GM12891 (cell line): ENCODE results near the gene TBL1X.

Source experiments
- DNase-seq: peaks from one replicate; pipeline ENCODE4 v3.0.0; 2011; ENCODE audit warnings: low spot score; ENCODE audit not compliant: insufficient read length
- FAIRE-seq: peaks from 2 replicates; lab custom pipeline; 2011; peaks lifted over from hg19 to GRCh38; lab: Jason Lieb, UNC
- PAX5 ChIP-seq: IDR thresholded peaks from 2 replicates; pipeline ENCODE4 v1.6.1; 2011; ENCODE audit warnings: low read length, moderate library complexity, mild to moderate bottlenecking; ENCODE audit not compliant: insufficient read depth, severe bottlenecking
- POLR2A ChIP-seq: IDR thresholded peaks from 2 replicates; pipeline ENCODE4 v1.6.1; 2011; ENCODE audit warnings: low read depth, low read length, control low read depth
- POLR2AphosphoS5 ChIP-seq: IDR thresholded peaks from 2 replicates; pipeline ENCODE4 v1.6.1; 2011; ENCODE audit warnings: low read depth, low read length, control low read depth
- POU2F2 ChIP-seq: IDR thresholded peaks from 2 replicates; pipeline ENCODE4 v1.6.1; 2011; ENCODE audit warnings: low read depth, mild to moderate bottlenecking, control low read depth, low read length, moderate library complexity
- SPI1 ChIP-seq: IDR thresholded peaks from 2 replicates; pipeline ENCODE4 v1.6.1; 2011; ENCODE audit warnings: low read depth, low read length, control low read depth
- TAF1 ChIP-seq: IDR thresholded peaks from 2 replicates; pipeline ENCODE4 v1.6.1; 2011; ENCODE audit warnings: low read depth, low read length, control low read depth

TBL1X gene

DNA sequence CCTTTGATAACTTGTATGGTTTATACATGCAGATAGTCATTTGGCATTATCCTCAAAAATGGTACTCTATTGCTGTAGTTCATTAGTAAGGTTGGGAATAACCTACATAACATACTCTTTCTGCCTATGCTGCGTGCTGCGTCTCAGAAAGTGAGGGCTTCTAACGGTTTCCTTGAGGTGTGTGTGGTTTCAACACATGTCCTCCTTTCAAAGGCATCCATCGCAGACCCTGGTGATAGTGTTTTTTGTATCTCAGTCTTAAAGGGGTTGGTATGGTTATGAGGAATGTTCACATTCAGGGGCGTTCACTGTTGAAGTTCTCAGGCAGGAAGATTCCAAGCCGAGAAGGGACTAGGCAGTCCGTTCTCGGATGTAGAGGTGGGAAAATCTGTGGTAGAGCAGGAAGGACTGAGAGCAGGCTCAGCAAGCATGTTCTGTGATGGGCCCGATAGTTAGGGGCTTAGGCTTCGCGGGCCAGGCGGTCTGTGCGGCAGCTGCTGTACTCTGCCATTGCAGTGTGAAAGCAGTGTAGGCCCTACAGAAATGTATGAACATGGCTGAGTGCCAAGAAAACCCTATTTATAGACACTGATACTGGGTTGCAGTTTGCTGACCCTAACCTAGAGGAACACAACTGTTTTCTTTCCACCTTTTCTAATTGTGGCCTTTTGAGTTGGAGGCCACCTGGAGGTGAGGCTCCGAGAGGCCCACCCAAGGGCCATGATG lies 177.6 kb downstream of the TBL1X start:
- FAIRE-seq (no peak), DNase-seq (no peak)
- no peak for TF ChIP-seq POLR2AphosphoS5
- TF ChIP-seq POLR2A: no peak
- no peak for TF ChIP-seq SPI1

- no peak for FAIRE-seq
- DNase-seq: no peak
- no peak for TF ChIP-seq POU2F2
- TF ChIP-seq POLR2AphosphoS5: no peak
- no peak for TF ChIP-seq POLR2A
These were observed 178.9 kb downstream of the TBL1X start for GRCh38 chrX:9643807-9644206.

- no peak for TF ChIP-seq POU2F2
- no peak for TF ChIP-seq POLR2A
- no peak for TF ChIP-seq PAX5
- TF ChIP-seq SPI1: no peak
- TF ChIP-seq POLR2AphosphoS5: no peak
- TF ChIP-seq TAF1: no peak
- FAIRE-seq (no peak), DNase-seq (no peak)
These were observed 179.5 kb downstream of the TBL1X start for GRCh38 chrX:9644335-9644734.

DNA sequence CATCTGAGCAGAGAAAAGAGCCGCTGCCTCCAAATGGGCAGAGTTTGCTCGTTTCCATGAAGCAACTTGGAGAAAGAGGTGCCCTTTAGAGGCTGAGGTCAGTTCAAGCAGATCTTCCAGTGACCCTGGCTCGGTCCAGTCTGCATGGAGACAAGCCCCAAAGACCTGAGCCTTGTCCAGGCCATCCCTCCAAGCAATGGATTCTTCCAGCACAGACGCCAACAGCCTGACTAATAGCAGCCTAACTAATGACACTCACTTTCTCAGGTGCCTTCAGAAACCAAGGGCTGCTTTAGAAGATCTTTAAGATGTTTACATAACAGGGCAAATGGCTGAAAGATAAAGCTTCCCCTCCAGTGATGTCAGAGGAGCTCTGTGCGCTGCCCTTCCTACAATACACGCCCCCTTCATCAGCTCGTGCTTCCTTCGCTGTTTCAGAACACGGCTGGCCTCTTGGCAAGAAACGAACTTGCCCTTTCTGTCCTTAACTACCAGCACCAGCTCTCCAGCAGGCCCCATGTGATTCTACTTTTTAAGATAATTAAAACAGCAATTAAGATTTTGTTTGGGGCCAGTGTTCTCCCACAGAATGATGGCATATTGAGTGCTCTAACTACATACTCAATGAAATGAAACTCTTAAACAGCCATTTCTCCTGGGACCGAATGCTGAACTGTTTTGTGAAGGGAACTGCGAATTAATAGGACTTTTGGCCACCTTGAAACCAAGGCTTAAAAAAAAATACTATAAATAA lies 181.8 kb downstream of the TBL1X start:
- no peak for FAIRE-seq
- TF ChIP-seq SPI1: no peak
- TF ChIP-seq TAF1: no peak
- no peak for TF ChIP-seq POLR2AphosphoS5
- TF ChIP-seq PAX5: no peak
- TF ChIP-seq POU2F2: no peak
- no peak for TF ChIP-seq POLR2A

DNA sequence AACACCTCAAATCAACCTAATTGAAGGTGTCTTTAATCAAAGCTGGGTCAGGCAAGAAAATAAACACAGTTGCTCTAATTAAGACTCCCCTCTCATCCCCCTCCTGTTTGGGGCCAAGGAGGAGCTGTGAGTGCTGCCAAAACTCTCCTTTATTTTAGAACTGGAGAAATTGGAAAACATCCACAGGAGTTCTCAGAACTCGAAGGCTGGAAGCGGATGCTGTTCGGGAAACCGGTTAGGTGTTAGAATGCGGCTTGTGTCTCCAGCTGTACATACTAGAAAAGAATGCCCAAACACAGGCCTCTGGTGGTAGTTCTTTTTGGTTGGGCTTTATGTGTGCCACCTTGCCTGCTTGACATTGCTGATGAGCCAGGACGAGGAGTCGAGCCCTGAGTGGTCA lies 182.6 kb downstream of the TBL1X start:
- DNase-seq (no peak), FAIRE-seq (no peak)
- TF ChIP-seq POU2F2 (no peak), POLR2AphosphoS5 (no peak), SPI1 (no peak), PAX5 (no peak), POLR2A (no peak), TAF1 (no peak)

More for the DNA sequence above, 181.8 kb downstream of the TBL1X start:
- no peak for DNase-seq

GRCh38 chrX:9650091-9650490 lies 185.2 kb downstream of the TBL1X start:
- TF ChIP-seq POU2F2: no peak
- no peak for FAIRE-seq
- no peak for DNase-seq

- FAIRE-seq: no peak
- TF ChIP-seq TAF1 (no peak), PAX5 (no peak), POLR2AphosphoS5 (no peak), POLR2A (no peak), POU2F2 (no peak), SPI1 (no peak)
- no peak for DNase-seq
These were observed 186.9 kb downstream of the TBL1X start for GRCh38 chrX:9651737-9652136.

DNA sequence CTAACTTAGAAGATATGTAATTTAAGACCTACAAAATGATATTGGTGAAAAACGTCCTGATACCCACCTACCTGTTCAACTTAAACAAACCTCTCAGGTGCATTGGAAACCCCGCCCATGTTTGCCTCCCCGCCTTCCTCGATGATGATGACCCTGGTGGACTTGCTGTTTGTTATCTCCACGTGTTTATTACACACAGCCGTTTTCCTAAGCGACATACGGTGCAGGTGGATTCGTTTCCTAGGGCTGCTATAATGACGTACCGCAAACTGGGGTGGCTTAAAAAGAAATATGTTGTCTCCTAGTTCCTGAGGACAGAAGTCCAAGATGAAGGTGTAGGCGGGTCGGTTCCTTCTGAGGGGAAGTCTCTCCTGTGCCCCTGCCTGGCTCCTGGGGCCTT lies 190.1 kb downstream of the TBL1X start:
- FAIRE-seq: no peak
- no peak for TF ChIP-seq POU2F2
- no peak for DNase-seq

- DNase-seq: no peak
- TF ChIP-seq POLR2A: no peak
- TF ChIP-seq PAX5: no peak
- no peak for TF ChIP-seq POLR2AphosphoS5
- TF ChIP-seq TAF1: no peak
- no peak for TF ChIP-seq SPI1
- no peak for TF ChIP-seq POU2F2
- FAIRE-seq: no peak
These were observed 191.4 kb downstream of the TBL1X start for GRCh38 chrX:9656277-9656676.

DNA sequence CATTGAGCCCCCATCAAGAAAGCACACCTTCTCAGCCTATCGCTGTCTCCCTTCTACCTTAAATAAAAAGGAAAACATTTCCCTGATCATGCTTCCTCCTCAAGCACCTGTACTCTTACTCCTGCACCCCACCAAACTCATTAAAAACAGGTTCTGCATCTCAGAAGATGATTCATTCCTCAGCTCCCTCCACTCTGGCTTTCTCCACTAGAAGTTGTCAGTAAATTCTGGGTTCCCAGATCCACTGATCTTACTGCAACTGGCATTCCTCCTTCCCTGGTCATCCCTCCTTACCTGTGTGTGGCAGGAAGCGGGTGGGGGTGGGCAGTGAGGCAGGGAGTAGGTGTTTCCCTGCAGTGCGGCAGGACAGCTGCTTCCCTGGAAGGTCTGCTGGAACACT lies 192.0 kb downstream of the TBL1X start:
- TF ChIP-seq PAX5: no peak
- no peak for TF ChIP-seq SPI1
- TF ChIP-seq POLR2AphosphoS5: no peak
- no peak for TF ChIP-seq POLR2A
- TF ChIP-seq TAF1: no peak
- TF ChIP-seq POU2F2: no peak
- no peak for FAIRE-seq

More for the DNA sequence above, 192.0 kb downstream of the TBL1X start:
- DNase-seq: no peak
